Fibroblast of lung (primary cell): ENCODE results near the gene TEX13D. TPM values are rescaled to one million over a fixed set of nuclear protein-coding genes. Genes with fewer than 3 reads are reported as not detected.
"Not testable (repeated sequence)": the region's sequence is repeated elsewhere in the genome, so short reads cannot be mapped to it uniquely, and the experiment has no call there.

ENCODE experiments used
- DNase-seq, 2 donors: peaks; one replicate each; pipeline versions ENCODE4 v3.0.0 to v3.0.0-alpha.2; 2010; ENCODE audit warnings: low read depth in 2 of 2
- H2AFZ ChIP-seq: 2 replicates; pipeline ENCODE4 v1.5.1; 2012; ENCODE audit warnings: low read length, control low read depth, inconsistent platforms
- H3K27ac ChIP-seq: 2 replicates; pipeline ENCODE4 v1.5.1; 2011; ENCODE audit warnings: low read length, control low read depth; ENCODE audit not compliant: insufficient read depth
- H3K27me3 ChIP-seq: 2 replicates; pipeline ENCODE4 v1.5.1; 2011; ENCODE audit warnings: mild to moderate bottlenecking, low read length; ENCODE audit not compliant: control insufficient read depth, insufficient read depth
- H3K36me3 ChIP-seq: 2 replicates; pipeline ENCODE4 v1.5.1; 2011; ENCODE audit warnings: low read length; ENCODE audit not compliant: control insufficient read depth, insufficient read depth
- H3K4me1 ChIP-seq: 2 replicates; pipeline ENCODE4 v1.5.1; 2011; ENCODE audit warnings: low read length; ENCODE audit not compliant: control insufficient read depth, insufficient read depth; ENCODE audit errors: extremely low read depth
- H3K4me2 ChIP-seq: 2 replicates; pipeline ENCODE4 v1.5.1; 2011; ENCODE audit warnings: low read length, control low read depth; ENCODE audit not compliant: insufficient read depth; ENCODE audit errors: extremely low read depth
- H3K4me3 ChIP-seq, 4 experiments: fragments of 200-600 bp in 1 of 4; sonication (generic) in 1 of 4; replicated peaks in 1 of 4; 2 replicates each; pipeline ENCODE4 v1.5.1; 2011 to 2016; ENCODE audit warnings: low read length in 4 of 4, low read depth in 3 of 4, mild to moderate bottlenecking in 3 of 4, control low read depth in 2 of 4, inconsistent platforms in 1 of 4, mixed read lengths in 1 of 4; ENCODE audit not compliant: insufficient read depth in 1 of 4; ENCODE audit errors: control extremely low read depth in 1 of 4
- H3K79me2 ChIP-seq: 2 replicates; pipeline ENCODE4 v1.5.1; 2012; ENCODE audit warnings: mild to moderate bottlenecking, low read length, inconsistent platforms; ENCODE audit not compliant: control insufficient read depth, insufficient read depth
- H3K9ac ChIP-seq: 2 replicates; pipeline ENCODE4 v1.5.1; 2011; ENCODE audit warnings: mild to moderate bottlenecking, low read length, control low read depth; ENCODE audit not compliant: insufficient read depth
- H3K9me3 ChIP-seq: 2 replicates; pipeline ENCODE4 v1.5.1; 2012; ENCODE audit warnings: low read depth, low read length; ENCODE audit not compliant: control insufficient read depth, insufficient read depth
- H4K20me1 ChIP-seq: 2 replicates; pipeline ENCODE4 v1.5.1; 2011; ENCODE audit warnings: low read length; ENCODE audit not compliant: control insufficient read depth, insufficient read depth; ENCODE audit errors: extremely low read depth
- EZH2 ChIP-seq: IDR thresholded peaks from 2 replicates; pipeline ENCODE4 v1.5.1; 2012; ENCODE audit warnings: low read length, control low read depth, mild to moderate bottlenecking; ENCODE audit errors: missing control alignments
- polyA minus RNA-seq: library from RNA; depleted of rRNA, polyadenylated mRNA; stranded (reverse); fragments of >200 nt; gene quantifications from 2 replicates; pipeline ENCODE4 v1.2.3, GENCODE V29; 2011; ENCODE audit warnings: low replicate concordance
- polyA plus RNA-seq, 2 donors: library from polyadenylated mRNA; depleted of rRNA in 1 of 2; stranded (reverse) in 1 of 2; unstranded in 1 of 2; fragments of >200 nt; gene quantifications; 2 replicates each; pipeline ENCODE4 v1.2.1, GENCODE V29; 2011 to 2012; ENCODE audit warnings: missing spikeins in 1 of 2
- total RNA-seq: library from RNA; depleted of rRNA; stranded (reverse); fragments of >200 nt; gene quantifications from 2 replicates; pipeline ENCODE4 v1.2.1, GENCODE V29; 2014
- TF ChIP-seq, protein P1 (sequence below), 2 donors: IDR thresholded peaks in 1 of 2; conservative IDR thresholded peaks in 1 of 2; 1 replicate in 1 of 2; 2 replicates in 1 of 2; pipeline ENCODE4 v1.5.1; 2011 to 2012; ENCODE audit warnings: low read length in 2 of 2, control low read depth in 1 of 2, inconsistent platforms in 1 of 2, low read depth in 1 of 2, mild to moderate bottlenecking in 1 of 2

Gene TEX13D
- total RNA-seq (not detected in 2 replicates), polyA plus RNA-seq (not detected in 2 replicates), polyA minus RNA-seq (not detected in 2 replicates)
- not detected in 2 replicates for polyA plus RNA-seq (2012)

DNA sequence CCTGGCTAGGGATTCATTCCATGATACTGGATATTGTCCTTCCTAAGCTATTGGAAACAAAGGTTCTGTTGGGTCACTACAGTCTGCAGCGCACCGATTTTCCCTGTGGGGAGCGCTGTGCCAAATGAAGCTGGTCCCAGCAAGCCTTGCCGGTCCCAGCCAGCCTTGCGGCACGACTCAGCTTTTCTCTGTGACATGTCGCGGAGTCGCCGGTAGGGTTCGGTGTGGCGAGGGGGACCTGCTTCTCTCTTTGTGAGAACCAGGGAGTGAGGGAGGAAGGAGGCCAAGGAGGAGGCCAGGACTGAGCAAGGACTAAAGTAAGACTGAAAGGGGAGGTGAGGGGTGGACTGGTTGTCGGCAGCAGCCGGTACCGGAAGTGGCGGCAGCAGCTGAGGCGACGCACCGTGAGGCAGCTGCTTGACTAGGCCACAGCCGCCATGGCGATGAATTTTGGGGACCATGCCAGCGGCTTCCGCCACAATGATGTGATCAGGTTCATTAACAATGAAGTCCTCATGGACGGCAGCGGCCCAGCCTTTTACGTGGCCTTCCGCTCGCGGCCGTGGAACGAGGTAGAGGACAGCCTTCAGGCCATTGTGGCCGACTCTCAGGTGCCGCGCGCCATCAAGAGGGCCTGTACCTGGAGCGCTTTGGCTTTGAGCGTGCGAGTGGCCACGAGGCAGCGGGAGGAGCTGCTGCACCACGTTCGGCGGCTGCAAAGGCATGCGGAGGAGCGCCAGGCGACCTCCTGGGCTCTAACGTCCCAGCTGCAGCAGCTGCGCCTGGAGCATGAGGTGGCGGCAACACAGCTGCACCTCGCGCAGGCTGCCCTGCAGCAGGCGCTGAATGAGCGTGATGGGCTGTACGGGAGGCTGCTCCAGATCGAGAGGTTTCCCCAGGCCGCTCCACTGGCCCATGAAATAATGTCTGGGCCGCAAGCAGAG, at the start of gene TEX13D:
Gene TEX13D, plus strand, starts transcription at position 180 of the 944 bp plus-strand sequence. Its CDS starts 258 bp downstream, at position 438.
- TF ChIP-seq, protein P1, sequence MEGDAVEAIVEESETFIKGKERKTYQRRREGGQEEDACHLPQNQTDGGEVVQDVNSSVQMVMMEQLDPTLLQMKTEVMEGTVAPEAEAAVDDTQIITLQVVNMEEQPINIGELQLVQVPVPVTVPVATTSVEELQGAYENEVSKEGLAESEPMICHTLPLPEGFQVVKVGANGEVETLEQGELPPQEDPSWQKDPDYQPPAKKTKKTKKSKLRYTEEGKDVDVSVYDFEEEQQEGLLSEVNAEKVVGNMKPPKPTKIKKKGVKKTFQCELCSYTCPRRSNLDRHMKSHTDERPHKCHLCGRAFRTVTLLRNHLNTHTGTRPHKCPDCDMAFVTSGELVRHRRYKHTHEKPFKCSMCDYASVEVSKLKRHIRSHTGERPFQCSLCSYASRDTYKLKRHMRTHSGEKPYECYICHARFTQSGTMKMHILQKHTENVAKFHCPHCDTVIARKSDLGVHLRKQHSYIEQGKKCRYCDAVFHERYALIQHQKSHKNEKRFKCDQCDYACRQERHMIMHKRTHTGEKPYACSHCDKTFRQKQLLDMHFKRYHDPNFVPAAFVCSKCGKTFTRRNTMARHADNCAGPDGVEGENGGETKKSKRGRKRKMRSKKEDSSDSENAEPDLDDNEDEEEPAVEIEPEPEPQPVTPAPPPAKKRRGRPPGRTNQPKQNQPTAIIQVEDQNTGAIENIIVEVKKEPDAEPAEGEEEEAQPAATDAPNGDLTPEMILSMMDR (conservative IDR thresholded peaks at IDR 0.05 in 1 of 2, IDR thresholded peaks at IDR 0.05 in 1 of 2; ENCODE audit: low read depth in 1 of 2, low read length in 2 of 2): no peak
- TF ChIP-seq EZH2: no peak
- Histone ChIP-seq H3K9ac (no peak within 1 kb of the TSS), H3K4me3 (no peak within 1 kb of the TSS), H3K4me2 (no peak within 1 kb of the TSS), H3K9me3 (no peaks in the 10 kb centered on the region), H3K4me1 (no peaks in the 10 kb centered on the region), H3K27ac (no peak within 1 kb of the TSS), H2AFZ (no peak within 1 kb of the TSS), H3K79me2 (no peaks in the 10 kb centered on the region), H3K27me3 (no peaks in the 10 kb centered on the region), H3K36me3 (no peaks in the 10 kb centered on the region), H4K20me1 (no peaks in the 10 kb centered on the region)
- no peak for DNase-seq

DNA sequence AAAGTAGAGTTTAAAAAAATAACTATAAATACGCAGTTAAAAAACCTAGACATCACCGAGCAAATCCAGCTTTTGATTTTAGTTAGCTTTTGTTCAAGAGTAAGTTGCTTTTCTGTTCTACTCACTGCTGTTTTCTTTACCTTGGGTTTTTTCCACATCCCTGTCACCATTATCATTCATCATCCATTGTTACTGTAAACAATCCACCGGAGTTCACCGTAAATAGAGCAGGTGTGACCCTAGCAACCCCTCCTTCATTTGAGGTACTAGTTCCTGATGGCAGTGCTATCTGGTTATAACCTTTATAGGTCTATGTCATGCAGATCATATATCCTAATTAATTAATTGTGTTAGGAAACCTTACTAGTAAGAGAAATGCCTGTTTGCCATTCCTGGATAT, 43.0 kb upstream of the TEX13D start:
- no peak overlapping the region for H3K4me3 ChIP-seq
- no peak overlapping the region for H3K4me2 ChIP-seq
- H3K9ac ChIP-seq: no peak overlapping the region
- no peaks in the 10 kb centered on the region for H3K79me2 ChIP-seq
- no peak overlapping the region for H2AFZ ChIP-seq
- H3K27ac ChIP-seq: no peak overlapping the region
- no peaks in the 10 kb centered on the region for H3K27me3 ChIP-seq
- H3K9me3 ChIP-seq: no peaks in the 10 kb centered on the region
- H3K36me3 ChIP-seq: no peaks in the 10 kb centered on the region
- H4K20me1 ChIP-seq: no peaks in the 10 kb centered on the region
- no peaks in the 10 kb centered on the region for H3K4me1 ChIP-seq
- no peak for DNase-seq
- no peak for TF ChIP-seq EZH2
- TF ChIP-seq, protein P1 (conservative IDR thresholded peaks at IDR 0.05 in 1 of 2, IDR thresholded peaks at IDR 0.05 in 1 of 2; ENCODE audit: low read depth in 1 of 2, low read length in 2 of 2): no peak

DNA sequence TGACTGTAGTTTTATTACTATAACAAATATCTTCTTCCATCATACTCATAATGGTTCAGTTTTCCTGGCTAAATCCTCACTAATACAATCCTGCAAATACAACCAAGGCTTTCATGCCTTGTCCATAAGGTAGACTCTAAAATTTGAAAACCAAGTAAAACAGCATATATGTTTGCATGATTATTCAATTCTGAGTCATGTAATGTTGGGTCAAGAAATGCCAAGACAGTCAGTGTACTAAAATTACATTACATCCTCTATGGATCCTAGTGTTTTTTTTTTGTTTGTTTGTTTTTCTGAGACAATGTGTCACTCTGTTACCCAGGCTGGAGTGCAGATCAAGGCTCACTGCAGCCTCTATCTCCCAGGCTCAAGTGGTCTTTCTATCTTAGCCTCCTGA, 38.6 kb upstream of the TEX13D start:
- TF ChIP-seq EZH2: no peak
- TF ChIP-seq, protein P1 (conservative IDR thresholded peaks at IDR 0.05 in 1 of 2, IDR thresholded peaks at IDR 0.05 in 1 of 2; ENCODE audit: low read depth in 1 of 2, low read length in 2 of 2): no peak
- Histone ChIP-seq H3K27ac (no peak overlapping the region), H3K79me2 (no peaks in the 10 kb centered on the region), H3K9me3 (no peaks in the 10 kb centered on the region), H3K4me1 (no peaks in the 10 kb centered on the region), H3K36me3 (no peaks in the 10 kb centered on the region), H4K20me1 (no peaks in the 10 kb centered on the region), H3K27me3 (no peaks in the 10 kb centered on the region), H2AFZ (no peak overlapping the region), H3K9ac (no peak overlapping the region), H3K4me3 (no peak overlapping the region), H3K4me2 (no peak overlapping the region)
- DNase-seq: no peak

DNA sequence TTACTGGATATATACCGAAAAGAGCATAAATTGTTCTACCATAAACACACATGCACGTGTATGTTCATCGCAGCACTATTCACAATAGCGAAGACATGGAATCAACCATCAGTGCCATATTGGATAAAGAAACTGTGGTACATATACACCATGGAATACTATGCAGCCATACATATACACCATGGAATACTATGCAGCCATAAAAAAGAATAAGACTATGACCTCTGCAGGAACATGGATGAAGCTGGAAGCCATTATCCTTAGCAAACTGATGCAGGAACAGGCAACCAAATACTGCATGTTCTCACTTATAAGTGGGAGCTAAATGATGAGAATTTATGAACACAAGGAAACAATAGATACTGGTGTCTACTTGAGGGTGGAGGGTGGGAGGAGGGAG, 33.1 kb upstream of the TEX13D start:
- not testable (repeated sequence) for H3K9me3 ChIP-seq, H3K27ac ChIP-seq, H3K4me2 ChIP-seq, H2AFZ ChIP-seq, DNase-seq, H3K27me3 ChIP-seq, H3K36me3 ChIP-seq, H3K4me1 ChIP-seq, H4K20me1 ChIP-seq, H3K9ac ChIP-seq, H3K79me2 ChIP-seq, H3K4me3 ChIP-seq
